WERI-Rb-1 (cell line): ENCODE results near the gene TRIO.

Source experiments
- DNase-seq: peaks from one replicate; pipeline ENCODE4 v3.0.0-alpha.2; 2020
- H3K27ac ChIP-seq: fragments of 250-450 bp; sonication (Bioruptor Pico); 2 replicates; pipeline ENCODE4 v1.5.1; 2020; ENCODE audit warnings: mild to moderate bottlenecking, moderate library complexity
- H3K27me3 ChIP-seq: fragments of 250-450 bp; sonication (Bioruptor Pico); 2 replicates; pipeline ENCODE4 v1.5.1; 2021; ENCODE audit warnings: mild to moderate bottlenecking, low read depth, moderate library complexity; ENCODE audit not compliant: insufficient read depth, severe bottlenecking
- H3K36me3 ChIP-seq: fragments of 250-450 bp; sonication (Bioruptor Pico); 2 replicates; pipeline ENCODE4 v1.5.1; 2020; ENCODE audit warnings: mild to moderate bottlenecking, moderate library complexity
- H3K4me3 ChIP-seq: 2 replicates; pipeline ENCODE4 v1.5.1; 2011; ENCODE audit warnings: low read depth, mild to moderate bottlenecking, control low read depth, low read length
- H3K9me3 ChIP-seq: fragments of 250-450 bp; sonication (Bioruptor Pico); 2 replicates; pipeline ENCODE4 v1.5.1; 2021; ENCODE audit warnings: mild to moderate bottlenecking, moderate library complexity; ENCODE audit not compliant: severe bottlenecking
- TF ChIP-seq, protein P1 (sequence below): IDR thresholded peaks from 2 replicates; pipeline ENCODE4 v1.5.1; 2011; ENCODE audit warnings: low read depth, mild to moderate bottlenecking, control low read depth, inconsistent platforms, low read length

Gene TRIO

DNA sequence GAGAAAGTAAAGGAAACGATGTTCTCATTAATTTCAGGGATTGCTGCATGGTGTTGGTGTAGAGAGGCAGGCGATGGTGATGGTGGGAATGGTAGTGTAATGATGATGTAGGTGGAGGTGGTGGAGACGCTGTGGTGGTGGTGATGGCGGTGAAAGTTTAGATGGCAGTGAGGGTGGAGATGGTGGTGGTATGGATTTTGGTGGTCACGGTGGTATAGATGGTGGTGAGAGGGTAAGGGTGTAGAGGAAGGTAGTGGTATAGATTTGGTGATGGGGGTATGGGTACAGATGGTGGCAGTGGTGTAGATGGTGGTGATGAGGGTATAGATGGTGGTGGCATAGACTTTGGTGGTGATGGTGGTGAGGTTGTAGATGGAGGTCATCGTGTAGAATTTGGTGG lies 259.3 kb downstream of the TRIO start:
- no peaks in the 10 kb centered on the region for H3K27me3 ChIP-seq
- no peak overlapping the region for H3K27ac ChIP-seq
- H3K4me3 ChIP-seq = no peak overlapping the region
- no peaks in the 10 kb centered on the region for H3K9me3 ChIP-seq
- no peak for DNase-seq
- TF ChIP-seq, protein P1, sequence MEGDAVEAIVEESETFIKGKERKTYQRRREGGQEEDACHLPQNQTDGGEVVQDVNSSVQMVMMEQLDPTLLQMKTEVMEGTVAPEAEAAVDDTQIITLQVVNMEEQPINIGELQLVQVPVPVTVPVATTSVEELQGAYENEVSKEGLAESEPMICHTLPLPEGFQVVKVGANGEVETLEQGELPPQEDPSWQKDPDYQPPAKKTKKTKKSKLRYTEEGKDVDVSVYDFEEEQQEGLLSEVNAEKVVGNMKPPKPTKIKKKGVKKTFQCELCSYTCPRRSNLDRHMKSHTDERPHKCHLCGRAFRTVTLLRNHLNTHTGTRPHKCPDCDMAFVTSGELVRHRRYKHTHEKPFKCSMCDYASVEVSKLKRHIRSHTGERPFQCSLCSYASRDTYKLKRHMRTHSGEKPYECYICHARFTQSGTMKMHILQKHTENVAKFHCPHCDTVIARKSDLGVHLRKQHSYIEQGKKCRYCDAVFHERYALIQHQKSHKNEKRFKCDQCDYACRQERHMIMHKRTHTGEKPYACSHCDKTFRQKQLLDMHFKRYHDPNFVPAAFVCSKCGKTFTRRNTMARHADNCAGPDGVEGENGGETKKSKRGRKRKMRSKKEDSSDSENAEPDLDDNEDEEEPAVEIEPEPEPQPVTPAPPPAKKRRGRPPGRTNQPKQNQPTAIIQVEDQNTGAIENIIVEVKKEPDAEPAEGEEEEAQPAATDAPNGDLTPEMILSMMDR = no peak
- peaks cover 12% of the 10 kb centered on the region for H3K36me3 ChIP-seq

DNA sequence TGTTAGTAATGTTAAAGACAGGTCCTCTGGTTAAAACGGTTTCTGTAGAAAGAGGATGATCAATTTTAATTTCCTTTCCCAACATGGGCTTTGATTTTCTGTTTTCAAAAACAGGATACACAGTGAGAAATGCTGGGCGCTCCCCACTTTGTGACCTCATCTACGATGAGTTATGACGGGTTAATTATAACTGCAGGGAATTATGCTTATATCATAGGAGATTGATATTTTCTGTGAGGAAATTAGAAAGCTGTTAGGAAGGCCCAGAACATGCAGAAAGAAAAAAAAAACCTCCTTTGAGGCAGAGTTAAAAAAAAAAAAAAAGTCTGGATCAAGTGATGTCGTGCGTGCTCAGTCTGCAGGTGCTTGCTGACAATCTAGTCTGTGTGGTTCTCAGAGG lies 261.6 kb downstream of the TRIO start:
- no peak overlapping the region for H3K27ac ChIP-seq

GRCh38 chr5:14405267-14405666 lies 262.1 kb downstream of the TRIO start:
- Histone ChIP-seq H3K9me3 (no peaks in the 10 kb centered on the region), H3K36me3 (peaks cover 27% of the 10 kb centered on the region), H3K4me3 (no peak overlapping the region), H3K27ac (no peak overlapping the region), H3K27me3 (no peaks in the 10 kb centered on the region)
- TF ChIP-seq, protein P1 = peak; percentile 86
- peak; percentile 50 for DNase-seq

More for the DNA sequence above, 261.6 kb downstream of the TRIO start:
- H3K36me3 ChIP-seq = peaks cover 22% of the 10 kb centered on the region
- no peak for DNase-seq
- TF ChIP-seq, protein P1 = no peak
- H3K9me3 ChIP-seq = no peaks in the 10 kb centered on the region
- H3K27me3 ChIP-seq = no peaks in the 10 kb centered on the region
- H3K4me3 ChIP-seq = no peak overlapping the region

- Histone ChIP-seq H3K9me3 (no peaks in the 10 kb centered on the region), H3K4me3 (no peak overlapping the region), H3K27me3 (no peaks in the 10 kb centered on the region), H3K36me3 (peaks cover 30% of the 10 kb centered on the region), H3K27ac (no peak overlapping the region)
- TF ChIP-seq, protein P1 = no peak
- no peak for DNase-seq
These were observed 262.8 kb downstream of the TRIO start for GRCh38 chr5:14405706-14406553.

GRCh38 chr5:14406554-14406849 lies 263.4 kb downstream of the TRIO start:
- Histone ChIP-seq H3K27me3 (no peaks in the 10 kb centered on the region), H3K27ac (no peak overlapping the region), H3K9me3 (no peaks in the 10 kb centered on the region), H3K4me3 (no peak overlapping the region), H3K36me3 (peaks cover 30% of the 10 kb centered on the region)
- TF ChIP-seq, protein P1 = no peak
- no peak for DNase-seq

DNA sequence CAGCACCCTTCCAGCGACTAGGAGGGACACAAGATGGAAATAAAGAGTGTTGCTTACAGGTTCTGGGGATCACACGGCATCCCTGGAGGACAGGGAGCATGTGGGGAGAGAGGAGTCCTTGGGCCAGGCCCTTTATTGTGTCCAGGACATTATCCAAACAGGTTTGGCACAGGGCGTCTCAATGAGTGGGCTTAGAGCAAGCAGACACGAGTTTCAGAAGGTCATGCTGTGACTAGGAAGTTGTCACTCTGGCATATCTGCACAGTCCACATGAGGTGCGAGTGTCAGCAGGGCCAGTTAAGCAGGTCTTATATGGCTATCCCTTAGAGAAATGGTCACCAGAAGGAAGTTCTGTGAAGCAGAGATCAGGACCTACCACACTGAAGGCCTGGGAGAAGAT lies 263.9 kb downstream of the TRIO start:
- no peak overlapping the region for H3K27ac ChIP-seq
- no peaks in the 10 kb centered on the region for H3K9me3 ChIP-seq
- H3K4me3 ChIP-seq = no peak overlapping the region
- peaks cover 30% of the 10 kb centered on the region for H3K36me3 ChIP-seq
- H3K27me3 ChIP-seq = no peaks in the 10 kb centered on the region
- TF ChIP-seq, protein P1 = no peak
- DNase-seq = no peak
